Panc1 (cell line): ENCODE data around the gene DAZAP2. TPM values are rescaled to one million over a fixed set of nuclear protein-coding genes. Genes with fewer than 3 reads are reported as not detected.

Experiments
- ATAC-seq: fragments of 200-7000 bp; cut with Tn5 transposase; 2 replicates; pipeline ENCODE4 v1.9.1; 2020; ENCODE audit warnings: mild to moderate bottlenecking, moderate library complexity
- BruUV-seq: library from RNA; stranded (reverse); fragments of 400-500 nt; replicated peaks from 2 replicates; lab custom pipeline; 2021; lab: Mats Ljungman, UMichigan
- CTCF ChIA-PET: fragments of 300-600 bp; sonication (Branson Sonifier 250); formaldehyde crosslinking; loops from one replicate; lab custom pipeline; 2022; ENCODE audit warnings: antibody characterized with exemption; lab: Charles Lee
- POLR2A ChIA-PET: fragments of 300-600 bp; sonication (Branson Sonifier 250); formaldehyde crosslinking; loops from one replicate; lab custom pipeline; 2022; ENCODE audit warnings: antibody characterized with exemption; lab: Charles Lee
- DNase-seq: peaks from one replicate; pipeline ENCODE4 v3.0.0-alpha.2; 2010; ENCODE audit warnings: low read depth, low spot score
- H3K27ac ChIP-seq: 2 replicates; pipeline ENCODE4 v1.5.1; 2011; ENCODE audit warnings: mild to moderate bottlenecking, low read length, inconsistent platforms
- H3K27me3 ChIP-seq: fragments of 200-500 bp; sonication (Bioruptor generic); 2 replicates; pipeline ENCODE4 v1.6.0; 2014; ENCODE audit warnings: low read length, inconsistent platforms; ENCODE audit not compliant: control insufficient read depth, insufficient read depth
- H3K36me3 ChIP-seq: fragments of 200-500 bp; sonication (Bioruptor generic); 2 replicates; pipeline ENCODE4 v1.5.1; 2014; ENCODE audit warnings: inconsistent platforms, mild to moderate bottlenecking, low read length, moderate library complexity; ENCODE audit not compliant: control insufficient read depth, insufficient read depth
- H3K4me1 ChIP-seq: 2 replicates; pipeline ENCODE4 v1.5.1; 2011; ENCODE audit warnings: inconsistent platforms, mild to moderate bottlenecking, low read length, moderate library complexity; ENCODE audit not compliant: control insufficient read depth, insufficient read depth
- H3K4me3 ChIP-seq, 2 experiments: 2 replicates each; pipeline ENCODE4 v1.5.1; 2011 to 2012; ENCODE audit warnings: low read depth in 2 of 2, low read length in 2 of 2, mild to moderate bottlenecking in 2 of 2, inconsistent platforms in 1 of 2, moderate library complexity in 1 of 2
- H3K9me3 ChIP-seq: fragments of 200-500 bp; sonication (Bioruptor generic); 2 replicates; pipeline ENCODE4 v1.5.1; 2014; ENCODE audit warnings: low read depth, mild to moderate bottlenecking, inconsistent platforms, low read length, moderate library complexity; ENCODE audit not compliant: control insufficient read depth, insufficient read depth
- POLR2AphosphoS5 ChIP-seq: IDR thresholded peaks from 2 replicates; pipeline ENCODE4 v1.6.1; 2012; ENCODE audit warnings: mild to moderate bottlenecking, low read depth, low read length, moderate library complexity
- REST ChIP-seq, 2 experiments: IDR thresholded peaks; 2 replicates each; pipeline ENCODE4 v1.6.1; 2011 to 2012; ENCODE audit warnings: low read depth in 2 of 2, control low read depth in 1 of 2, low read length in 1 of 2, mild to moderate bottlenecking in 1 of 2, moderate library complexity in 1 of 2; ENCODE audit not compliant: insufficient read depth in 1 of 2
- SIN3A ChIP-seq: IDR thresholded peaks from 2 replicates; pipeline ENCODE4 v1.6.1; 2012; ENCODE audit warnings: low read depth, mild to moderate bottlenecking, low read length, moderate library complexity, borderline replicate concordance; ENCODE audit not compliant: insufficient read depth
- TCF7L2 ChIP-seq: IDR thresholded peaks from 2 replicates; pipeline ENCODE4 v1.6.1; 2011; ENCODE audit warnings: mild to moderate bottlenecking, low read depth, low read length, inconsistent platforms
- in situ Hi-C: cut with HindIII; loops from 2 replicates; pipeline ENCODE4 v1.10.0; 2016; ENCODE audit warnings: low sequenced_read_pairs, low pct_unique_long_range_greater_than_20kb
- intact Hi-C: fragments of 100-400 bp; cut with micrococcal nuclease; formaldehyde crosslinking; loops from one replicate; pipeline ENCODE4 v1.10.0; 2022; ENCODE audit not compliant: unreplicated experiment
- total RNA-seq: library from RNA; stranded (reverse); gene quantifications from one replicate; pipeline ENCODE4 v1.2.1, GENCODE V29; 2021; ENCODE audit not compliant: unreplicated experiment
- TF ChIP-seq, protein P1 (sequence below): fragments of 450-650 bp; IDR thresholded peaks from 2 replicates; pipeline ENCODE4 v1.5.1; 2017; ENCODE audit warnings: mild to moderate bottlenecking

DAZAP2 gene
- total RNA-seq, 1 experiment from 2014 or later, result 197 TPM

GRCh38 chr12:51210690-51211395, 27.8 kb upstream of the DAZAP2 start:
- ChIA-PET POLR2A (no interaction called here), CTCF (no interaction called here)
- Histone ChIP-seq H3K36me3 (no peaks in the 10 kb centered on the region), H3K9me3 (no peaks in the 10 kb centered on the region), H3K27me3 (no peaks in the 10 kb centered on the region), H3K27ac (no peak overlapping the region), H3K4me1 (no peaks in the 10 kb centered on the region), H3K4me3 (no peak overlapping the region)
- DNase-seq, result no peak
- TF ChIP-seq, protein P1, sequence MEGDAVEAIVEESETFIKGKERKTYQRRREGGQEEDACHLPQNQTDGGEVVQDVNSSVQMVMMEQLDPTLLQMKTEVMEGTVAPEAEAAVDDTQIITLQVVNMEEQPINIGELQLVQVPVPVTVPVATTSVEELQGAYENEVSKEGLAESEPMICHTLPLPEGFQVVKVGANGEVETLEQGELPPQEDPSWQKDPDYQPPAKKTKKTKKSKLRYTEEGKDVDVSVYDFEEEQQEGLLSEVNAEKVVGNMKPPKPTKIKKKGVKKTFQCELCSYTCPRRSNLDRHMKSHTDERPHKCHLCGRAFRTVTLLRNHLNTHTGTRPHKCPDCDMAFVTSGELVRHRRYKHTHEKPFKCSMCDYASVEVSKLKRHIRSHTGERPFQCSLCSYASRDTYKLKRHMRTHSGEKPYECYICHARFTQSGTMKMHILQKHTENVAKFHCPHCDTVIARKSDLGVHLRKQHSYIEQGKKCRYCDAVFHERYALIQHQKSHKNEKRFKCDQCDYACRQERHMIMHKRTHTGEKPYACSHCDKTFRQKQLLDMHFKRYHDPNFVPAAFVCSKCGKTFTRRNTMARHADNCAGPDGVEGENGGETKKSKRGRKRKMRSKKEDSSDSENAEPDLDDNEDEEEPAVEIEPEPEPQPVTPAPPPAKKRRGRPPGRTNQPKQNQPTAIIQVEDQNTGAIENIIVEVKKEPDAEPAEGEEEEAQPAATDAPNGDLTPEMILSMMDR, result no peak
- TF ChIP-seq REST (IDR thresholded peaks at IDR 0.05; ENCODE audit: insufficient read depth in 1 of 2, low read depth in 2 of 2, low read length in 1 of 2), result no peak
- TF ChIP-seq POLR2AphosphoS5, result no peak
- no peak for TF ChIP-seq SIN3A
- no peak for TF ChIP-seq TCF7L2
- no TSS peak for BruUV-seq
- intact Hi-C loops (no loop called here), in situ Hi-C loops (no loop called here)
- ATAC-seq, result 0 out of 2 replicates have a peak, but pooled peaks have one; percentile 33

- Histone ChIP-seq H3K36me3 (no peaks in the 10 kb centered on the region), H3K27me3 (no peaks in the 10 kb centered on the region), H3K27ac (no peak overlapping the region), H3K9me3 (no peaks in the 10 kb centered on the region), H3K4me1 (peaks cover 11% of the 10 kb centered on the region), H3K4me3 (no peak overlapping the region)
- ChIA-PET CTCF (no interaction called here), POLR2A (interaction anchor here (0.6 kb wide), 1 partner anchor 747 kb away, joined by 4 read pairs; no protein-coding TSS in a partner anchor)
- BruUV-seq, result no TSS peak
- intact Hi-C loops (loop anchor here (5.0 kb wide), 1 partner anchor 133 kb away; the partner anchor contains the start of gene CSRNP2), in situ Hi-C loops (no loop called here)
- ATAC-seq (no peak), DNase-seq (no peak)
- TF ChIP-seq POLR2AphosphoS5, result no peak
- no peak for TF ChIP-seq REST (IDR thresholded peaks at IDR 0.05; ENCODE audit: insufficient read depth in 1 of 2, low read depth in 2 of 2, low read length in 1 of 2)
- no peak for TF ChIP-seq TCF7L2
- TF ChIP-seq, protein P1, result no peak
- TF ChIP-seq SIN3A, result no peak
These were observed 23.7 kb upstream of the DAZAP2 start for GRCh38 chr12:51214895-51215294.
